NCI-H128 (cell line): ENCODE data around the gene MAGI3.
"Not testable (repeated sequence)": the region's sequence is repeated elsewhere in the genome, so short reads cannot be mapped to it uniquely, and the experiment has no call there.

Experiments used
- DNase-seq: peaks from one replicate; lab custom pipeline; 2025; ENCODE audit not compliant: unreplicated experiment; lab: John Stamatoyannopoulos, UW

Gene MAGI3

DNA sequence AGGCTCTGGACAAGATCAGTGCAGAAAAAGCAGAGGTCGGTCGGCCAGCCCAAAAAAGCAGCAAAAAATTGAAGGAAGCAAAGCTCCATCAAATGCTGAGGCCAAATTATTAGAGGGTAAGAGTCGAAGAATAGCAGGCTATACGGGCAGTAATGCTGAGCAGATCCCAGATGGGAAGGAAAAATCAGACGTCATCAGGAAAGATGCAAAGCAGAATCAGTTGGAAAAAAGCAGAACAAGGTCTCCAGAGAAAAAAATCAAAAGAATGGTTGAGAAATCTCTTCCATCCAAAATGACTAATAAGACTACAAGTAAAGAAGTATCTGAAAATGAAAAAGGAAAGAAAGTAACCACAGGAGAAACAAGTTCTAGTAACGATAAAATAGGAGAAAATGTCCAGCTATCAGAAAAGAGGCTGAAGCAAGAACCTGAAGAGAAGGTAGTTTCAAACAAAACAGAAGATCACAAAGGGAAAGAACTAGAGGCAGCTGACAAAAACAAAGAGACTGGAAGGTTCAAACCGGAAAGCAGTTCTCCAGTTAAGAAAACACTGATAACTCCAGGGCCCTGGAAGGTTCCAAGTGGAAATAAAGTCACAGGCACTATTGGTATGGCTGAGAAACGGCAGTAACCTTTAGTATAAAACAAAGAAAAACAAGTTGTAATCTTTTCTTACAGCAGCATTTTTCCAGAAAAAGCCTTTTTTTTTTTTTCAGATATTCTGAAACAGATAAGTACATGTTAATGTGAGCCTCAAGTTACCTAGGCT lies 293.3 kb downstream of the MAGI3 start:
- no peak for DNase-seq

DNA sequence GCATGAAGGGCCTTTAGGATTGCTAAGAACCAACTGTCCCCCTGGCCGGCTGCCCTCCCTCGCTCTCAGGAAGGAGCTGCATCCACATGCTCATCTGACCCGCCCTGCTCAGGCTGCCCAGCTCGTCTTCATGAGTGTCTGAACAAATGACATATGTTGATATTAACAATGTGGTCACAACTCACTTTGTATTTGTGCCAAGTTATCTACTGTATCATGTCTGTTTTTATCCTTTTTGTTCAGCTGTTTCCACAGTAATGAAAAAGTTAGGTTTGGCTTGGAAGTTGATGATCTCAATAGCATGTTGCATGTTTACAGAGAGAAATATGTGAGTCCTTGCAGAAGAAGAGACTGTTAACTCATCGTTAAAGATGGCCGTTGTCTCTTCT lies 293.8 kb downstream of the MAGI3 start:
- no peak for DNase-seq

GRCh38 chr1:113686891-113687618 lies 296.7 kb downstream of the MAGI3 start:
- no peak for DNase-seq

- no peak for DNase-seq
Measured at GRCh38 chr1:113691184-113691583, 300.9 kb downstream of the MAGI3 start.

DNA sequence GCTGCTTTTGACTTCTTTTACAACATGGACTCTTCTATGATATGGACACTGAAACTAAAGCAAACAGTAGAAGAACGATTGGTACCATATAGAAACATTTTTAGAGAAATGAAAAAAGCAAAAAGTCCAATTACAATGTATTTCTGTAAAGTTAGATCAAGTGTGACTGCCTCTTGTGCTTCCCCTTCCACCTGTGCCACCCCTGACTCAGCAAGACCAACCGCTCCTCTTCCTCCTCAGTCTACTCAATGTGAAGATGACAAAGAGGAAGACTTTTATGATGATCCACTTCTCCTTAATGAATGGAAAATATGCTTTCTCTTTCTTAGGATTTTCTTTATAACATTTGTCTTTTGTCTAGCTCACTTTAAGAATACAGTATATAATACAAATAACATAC lies 302.0 kb downstream of the MAGI3 start:
- DNase-seq, result no peak

GRCh38 chr1:113692824-113693431 lies 302.6 kb downstream of the MAGI3 start:
- DNase-seq, result no peak

DNA sequence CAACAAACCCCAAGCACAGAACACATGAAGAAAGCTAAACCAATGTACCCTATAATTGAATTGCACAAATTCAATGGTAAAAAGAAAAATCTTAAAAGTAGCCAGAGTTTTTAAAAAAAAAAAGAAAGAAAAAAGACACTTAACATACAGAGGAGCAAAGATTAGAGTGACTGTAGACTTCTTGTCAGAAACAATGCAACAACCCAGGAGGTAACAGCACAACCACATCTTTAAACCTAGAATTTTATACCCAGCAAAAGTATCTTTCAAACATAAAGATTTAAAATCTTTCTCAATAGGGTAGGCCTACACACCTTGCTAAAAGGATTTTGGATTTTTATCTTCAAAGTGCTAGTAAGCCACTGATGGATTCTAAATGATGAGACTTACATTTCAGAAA lies 304.6 kb downstream of the MAGI3 start:
- no peak for DNase-seq

GRCh38 chr1:113701429-113701828 lies 311.1 kb downstream of the MAGI3 start:
- DNase-seq, result no peak

DNA sequence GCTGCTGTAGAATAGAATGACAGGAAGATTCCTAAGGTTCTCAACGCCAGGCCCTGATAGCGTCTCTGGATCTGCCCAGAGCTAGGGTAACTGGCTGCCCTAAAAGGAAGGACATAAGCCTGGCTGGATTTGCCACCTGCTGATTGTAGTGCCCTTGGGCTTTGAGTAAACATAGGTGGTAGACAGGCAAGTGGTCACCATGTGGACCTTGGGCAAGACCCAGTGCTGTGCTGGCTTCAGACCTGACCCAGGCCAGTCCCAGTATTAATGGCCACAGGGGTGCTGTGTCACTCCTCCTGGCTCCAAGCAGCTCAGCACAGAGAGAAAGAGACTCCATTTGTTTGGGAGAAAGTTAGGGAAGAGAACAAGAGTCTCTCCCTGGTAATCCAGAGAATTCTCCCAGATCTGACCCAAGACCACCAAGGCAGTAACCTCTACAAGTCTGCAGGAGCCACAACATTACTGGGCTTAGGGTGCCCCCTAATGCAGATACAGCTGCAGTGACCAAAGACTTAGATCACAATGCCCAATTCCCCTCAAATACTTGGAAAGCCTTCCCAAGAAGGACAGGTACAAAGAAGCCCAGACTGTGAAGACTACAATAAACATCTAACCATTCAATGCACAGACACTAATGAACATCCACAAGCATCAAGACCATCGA lies 324.4 kb downstream of the MAGI3 start:
- DNase-seq, result no peak

- DNase-seq, result not testable (repeated sequence)
Measured at GRCh38 chr1:113717506-113717905, 327.2 kb downstream of the MAGI3 start.

- not testable (repeated sequence) for DNase-seq
Measured at GRCh38 chr1:113718621-113719020, 328.3 kb downstream of the MAGI3 start.

GRCh38 chr1:113721010-113721409 lies 330.7 kb downstream of the MAGI3 start:
- no peak for DNase-seq

- DNase-seq, result no peak
Measured at GRCh38 chr1:113732802-113733201, 342.5 kb downstream of the MAGI3 start.

DNA sequence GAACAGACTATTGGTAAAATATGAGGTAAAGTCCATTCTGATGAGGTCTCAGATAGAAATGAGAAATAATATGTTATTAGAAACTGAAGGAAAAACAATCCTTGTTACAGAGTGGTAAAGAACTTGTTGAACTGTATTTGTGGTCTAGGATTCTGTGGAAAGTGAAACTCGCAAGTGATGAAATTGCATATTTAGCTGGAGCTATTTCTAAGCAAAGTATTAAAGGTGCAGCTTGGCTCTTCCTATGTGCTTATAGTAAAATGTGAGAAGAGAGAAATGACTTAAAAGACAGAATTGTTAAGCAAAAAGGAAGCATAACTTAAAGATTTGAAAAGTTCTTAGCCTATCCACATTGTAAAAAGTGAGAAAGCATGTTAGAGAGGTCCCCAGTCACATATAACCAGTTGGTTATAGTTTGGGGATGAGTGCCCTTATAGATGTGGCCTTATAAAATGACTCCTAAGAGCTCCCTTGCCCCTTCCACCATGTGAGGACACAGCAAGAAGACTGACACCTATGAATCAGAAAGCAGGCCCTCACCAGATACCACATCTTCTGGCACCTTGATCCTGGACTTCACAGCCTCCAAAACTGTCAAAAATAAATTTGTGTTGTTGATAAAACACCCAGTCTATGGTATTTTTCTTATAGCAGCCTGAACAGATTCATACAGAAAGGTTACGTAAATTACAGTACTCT lies 344.2 kb downstream of the MAGI3 start:
- no peak for DNase-seq
